LNCaP clone FGC (cell line): ENCODE data around the gene NEU1.
"Not testable (repeated sequence)": the region's sequence is repeated elsewhere in the genome, so short reads cannot be mapped to it uniquely, and the experiment has no call there.

Experiments used
- DNase-seq: peaks from one replicate; pipeline ENCODE4 v3.0.0-alpha.2; 2011; ENCODE audit warnings: low read depth
- H3K4me3 ChIP-seq: 2 replicates; pipeline ENCODE4 v1.5.1; 2011; ENCODE audit warnings: mild to moderate bottlenecking, low read depth, low read length, control low read depth
- TF ChIP-seq, protein P1 (sequence below): IDR thresholded peaks from 2 replicates; pipeline ENCODE4 v1.5.1; 2012; ENCODE audit warnings: mild to moderate bottlenecking; ENCODE audit not compliant: control insufficient read depth, insufficient read depth; ENCODE audit errors: extremely low read depth

The NEU1 gene

DNA sequence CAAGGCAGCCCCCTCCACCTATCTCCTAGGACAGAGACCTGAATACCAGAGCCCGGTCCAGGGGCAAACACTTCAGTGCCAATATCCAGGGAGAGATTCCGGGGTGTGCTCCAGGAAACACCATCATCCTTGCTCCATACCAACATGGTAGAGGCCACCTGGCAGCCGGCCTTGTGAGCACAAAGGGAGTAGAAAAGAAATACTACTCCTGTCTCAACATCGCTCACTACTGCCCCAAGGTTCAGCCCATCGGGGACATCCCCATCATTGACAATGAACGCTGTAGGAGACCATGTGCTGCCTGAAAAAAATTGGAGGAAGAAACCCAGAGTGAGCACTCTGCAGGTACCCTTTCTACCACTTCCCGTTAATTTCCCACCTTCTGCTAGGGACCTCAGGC is 1.5 kb downstream of the NEU1 start:
- no peak for DNase-seq
- H3K4me3 ChIP-seq, result no peak overlapping the region
- TF ChIP-seq, protein P1, sequence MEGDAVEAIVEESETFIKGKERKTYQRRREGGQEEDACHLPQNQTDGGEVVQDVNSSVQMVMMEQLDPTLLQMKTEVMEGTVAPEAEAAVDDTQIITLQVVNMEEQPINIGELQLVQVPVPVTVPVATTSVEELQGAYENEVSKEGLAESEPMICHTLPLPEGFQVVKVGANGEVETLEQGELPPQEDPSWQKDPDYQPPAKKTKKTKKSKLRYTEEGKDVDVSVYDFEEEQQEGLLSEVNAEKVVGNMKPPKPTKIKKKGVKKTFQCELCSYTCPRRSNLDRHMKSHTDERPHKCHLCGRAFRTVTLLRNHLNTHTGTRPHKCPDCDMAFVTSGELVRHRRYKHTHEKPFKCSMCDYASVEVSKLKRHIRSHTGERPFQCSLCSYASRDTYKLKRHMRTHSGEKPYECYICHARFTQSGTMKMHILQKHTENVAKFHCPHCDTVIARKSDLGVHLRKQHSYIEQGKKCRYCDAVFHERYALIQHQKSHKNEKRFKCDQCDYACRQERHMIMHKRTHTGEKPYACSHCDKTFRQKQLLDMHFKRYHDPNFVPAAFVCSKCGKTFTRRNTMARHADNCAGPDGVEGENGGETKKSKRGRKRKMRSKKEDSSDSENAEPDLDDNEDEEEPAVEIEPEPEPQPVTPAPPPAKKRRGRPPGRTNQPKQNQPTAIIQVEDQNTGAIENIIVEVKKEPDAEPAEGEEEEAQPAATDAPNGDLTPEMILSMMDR, result no peak

- no peak for DNase-seq
- TF ChIP-seq, protein P1, result no peak
Measured at GRCh38 chr6:31860349-31860748, 2.3 kb downstream of the NEU1 start.

GRCh38 chr6:31859923-31860322 is 2.7 kb downstream of the NEU1 start:
- TF ChIP-seq, protein P1, result no peak
- no peak for DNase-seq
- H3K4me3 ChIP-seq, result no peak overlapping the region

More at GRCh38 chr6:31860349-31860748, 2.3 kb downstream of the NEU1 start:
- no peak overlapping the region for H3K4me3 ChIP-seq

GRCh38 chr6:31858707-31859106 is 3.9 kb downstream of the NEU1 start:
- TF ChIP-seq, protein P1, result no peak
- DNase-seq, result no peak
- H3K4me3 ChIP-seq, result no peak overlapping the region

DNA sequence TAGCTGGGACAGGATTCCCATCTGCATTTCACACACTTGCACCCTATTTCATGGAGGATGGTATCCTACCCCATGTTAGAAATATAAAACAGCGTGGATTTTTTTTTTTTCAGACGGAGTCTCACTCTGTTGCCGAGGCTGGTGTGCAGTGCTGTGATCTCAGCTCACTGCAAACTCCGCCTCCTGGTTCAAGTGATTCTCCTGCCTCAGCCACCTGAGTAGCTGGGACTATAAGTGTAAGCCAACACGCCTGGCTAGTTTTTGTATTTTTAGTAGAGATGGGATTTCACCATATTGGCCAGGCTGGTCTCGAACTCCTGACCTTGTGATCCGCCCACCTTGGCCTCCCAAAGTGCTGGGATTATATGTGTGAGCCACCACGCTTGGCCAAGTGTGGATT is 4.8 kb downstream of the NEU1 start:
- DNase-seq, H3K4me3 ChIP-seq: not testable (repeated sequence)

DNA sequence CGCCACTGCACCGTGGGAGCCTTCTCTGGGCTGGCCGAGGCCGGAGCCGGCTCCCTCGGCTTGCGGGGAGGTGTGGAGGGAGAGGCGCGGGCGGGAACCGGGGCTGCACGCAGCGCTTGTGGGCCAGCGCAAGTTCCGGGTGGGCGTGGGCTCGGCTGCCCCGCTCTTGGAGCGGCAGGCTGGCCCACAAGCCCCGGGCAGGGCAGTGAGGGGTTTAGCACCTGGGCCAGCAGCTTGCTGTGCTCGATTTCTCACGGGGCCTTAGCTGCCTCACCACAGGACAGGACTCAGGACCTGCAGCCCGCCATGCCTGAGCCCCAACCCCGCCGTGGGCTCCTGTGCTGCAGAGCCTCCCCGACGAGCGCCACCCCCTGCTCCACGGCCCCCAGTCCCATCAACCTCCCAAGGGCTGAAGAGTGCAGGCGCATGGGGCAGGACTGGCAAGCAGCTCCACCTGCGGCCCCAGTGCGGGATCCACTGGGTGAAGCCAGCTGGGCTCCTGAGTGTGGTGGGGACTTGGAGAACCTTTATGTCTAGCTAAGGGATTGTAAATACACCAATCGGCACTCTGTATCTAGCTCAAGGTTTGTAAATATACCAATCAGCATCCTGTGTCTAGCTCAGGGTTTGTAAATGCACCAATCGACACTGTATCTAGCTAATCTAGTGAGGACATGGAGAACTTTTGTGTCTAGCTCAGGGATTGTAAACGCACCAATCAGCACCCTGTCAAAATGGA is 10.5 kb downstream of the NEU1 start:
- not testable (repeated sequence) for H3K4me3 ChIP-seq, DNase-seq

GRCh38 chr6:31851485-31851832 is 11.2 kb downstream of the NEU1 start:
- TF ChIP-seq, protein P1, result no peak
- H3K4me3 ChIP-seq, result no peak overlapping the region
- no peak for DNase-seq

- TF ChIP-seq, protein P1, result no peak
- no peak for DNase-seq
- no peak overlapping the region for H3K4me3 ChIP-seq
Measured at GRCh38 chr6:31850765-31851484, 11.7 kb downstream of the NEU1 start.
